HEK293 (cell line): ENCODE results near the gene C11orf98.

Experiments used
- CTCF ChIA-PET: fragments of 350-600 bp; formaldehyde crosslinking; extraction: SDS; loops from one replicate; lab custom pipeline; 2021; ENCODE audit warnings: antibody characterized with exemption; lab: Yijun Ruan, JAX
- POLR2A ChIA-PET: fragments of 300-600 bp; formaldehyde crosslinking; extraction: SDS; loops from one replicate; lab custom pipeline; 2020; ENCODE audit warnings: antibody characterized with exemption, inconsistent platforms; lab: Yijun Ruan, JAX
- H3K27ac ChIP-seq: fragments of 200-500 bp; sonication (Bioruptor generic); 2 replicates; pipeline ENCODE4 v1.5.1; 2014; ENCODE audit warnings: low read depth, low read length, control low read depth, inconsistent platforms; ENCODE audit errors: extremely low read depth
- H3K36me3 ChIP-seq, 2 experiments: fragments of 200-500 bp in 1 of 2; sonication (Bioruptor generic) in 1 of 2; 1 replicate in 1 of 2; 2 replicates in 1 of 2; pipeline ENCODE4 v1.5.1; 2014 to 2017; ENCODE audit warnings: inconsistent platforms in 2 of 2, low read length in 2 of 2; ENCODE audit not compliant: control insufficient read depth in 2 of 2, insufficient read depth in 1 of 2
- H3K4me1 ChIP-seq: fragments of 200-500 bp; sonication (Bioruptor generic); 2 replicates; pipeline ENCODE4 v1.5.1; 2014; ENCODE audit warnings: mild to moderate bottlenecking, low read length, inconsistent platforms; ENCODE audit not compliant: control insufficient read depth, insufficient read depth
- H3K4me3 ChIP-seq: 2 replicates; pipeline ENCODE4 v1.5.1; 2011; ENCODE audit warnings: low read depth, mild to moderate bottlenecking, control low read depth, low read length, moderate library complexity
- H3K9me3 ChIP-seq: fragments of 200-500 bp; sonication (Bioruptor generic); 2 replicates; pipeline ENCODE4 v1.5.1; 2014; ENCODE audit warnings: low read depth, low read length, inconsistent platforms; ENCODE audit not compliant: control insufficient read depth, insufficient read depth
- IKZF3 ChIP-seq: fragments of 450-650 bp; IDR thresholded peaks from 2 replicates; pipeline ENCODE4 v1.5.0; 2018; ENCODE audit warnings: missing biosample characterization, mild to moderate bottlenecking, missing genetic modification characterization, moderate library complexity
- TCF7L2 ChIP-seq: IDR thresholded peaks from 2 replicates; pipeline ENCODE4 v1.6.1; 2011; ENCODE audit warnings: low read depth, mild to moderate bottlenecking, inconsistent platforms, low read length, moderate library complexity, borderline replicate concordance
- TRIM28 ChIP-seq: IDR thresholded peaks from 2 replicates; pipeline ENCODE4 v1.6.1; 2011; ENCODE audit warnings: low read length, control low read depth, borderline replicate concordance
- WT1 ChIP-seq: fragments of 450-650 bp; formaldehyde crosslinking; IDR thresholded peaks from 2 replicates; pipeline ENCODE4 v1.5.1; 2016; ENCODE audit warnings: missing biosample characterization, missing genetic modification characterization
- ZNF121 ChIP-seq: fragments of 450-650 bp; formaldehyde crosslinking; IDR thresholded peaks from 2 replicates; pipeline ENCODE4 v1.5.1; 2016; ENCODE audit warnings: missing biosample characterization, missing genetic modification characterization
- ZNF214 ChIP-seq: fragments of 450-650 bp; formaldehyde crosslinking; IDR thresholded peaks from 2 replicates; pipeline ENCODE4 v1.5.1; 2017; ENCODE audit warnings: missing biosample characterization, mild to moderate bottlenecking, missing genetic modification characterization, borderline replicate concordance
- ZNF341 ChIP-seq: fragments of 450-650 bp; formaldehyde crosslinking; IDR thresholded peaks from 2 replicates; pipeline ENCODE4; 2016; ENCODE audit warnings: low read depth, missing biosample characterization, missing genetic modification characterization
- ZNF423 ChIP-seq: fragments of 450-650 bp; formaldehyde crosslinking; IDR thresholded peaks from 2 replicates; pipeline ENCODE4 v1.5.1; 2016; ENCODE audit warnings: missing biosample characterization, missing genetic modification characterization
- ZNF530 ChIP-seq: fragments of 450-650 bp; formaldehyde crosslinking; IDR thresholded peaks from 2 replicates; pipeline ENCODE4 v1.5.1; 2016; ENCODE audit warnings: low read depth, missing biosample characterization, missing genetic modification characterization
- ZNF561 ChIP-seq: fragments of 450-650 bp; IDR thresholded peaks from 2 replicates; pipeline ENCODE4 v1.5.1; 2018; ENCODE audit warnings: missing biosample characterization, missing genetic modification characterization, borderline replicate concordance
- ZNF768 ChIP-seq: fragments of 450-650 bp; formaldehyde crosslinking; IDR thresholded peaks from 2 replicates; pipeline ENCODE4 v1.5.1; 2018; ENCODE audit warnings: missing biosample characterization, mild to moderate bottlenecking, missing genetic modification characterization
- ZNF785 ChIP-seq: fragments of 450-650 bp; formaldehyde crosslinking; IDR thresholded peaks from 2 replicates; pipeline ENCODE4 v1.5.1; 2016; ENCODE audit warnings: missing biosample characterization, missing genetic modification characterization
- ZXDB ChIP-seq: fragments of 450-650 bp; formaldehyde crosslinking; IDR thresholded peaks from 2 replicates; pipeline ENCODE4 v1.5.1; 2016; ENCODE audit warnings: missing biosample characterization, missing genetic modification characterization
- TF ChIP-seq, protein P1 (sequence below): fragments of 450-650 bp; formaldehyde crosslinking; IDR thresholded peaks from 2 replicates; pipeline ENCODE4 v1.5.1; 2016; ENCODE audit warnings: missing biosample characterization, missing genetic modification characterization
- TF ChIP-seq, protein P2 (sequence below): fragments of 450-650 bp; formaldehyde crosslinking; IDR thresholded peaks from 2 replicates; pipeline ENCODE4 v1.5.1; 2016; ENCODE audit warnings: missing biosample characterization, missing genetic modification characterization
- TF ChIP-seq, protein P3 (sequence below): fragments of 450-650 bp; formaldehyde crosslinking; IDR thresholded peaks from 2 replicates; pipeline ENCODE4 v1.5.1; 2016; ENCODE audit warnings: missing biosample characterization, missing genetic modification characterization, borderline replicate concordance
- TF ChIP-seq, protein P4 (sequence below): fragments of 450-650 bp; formaldehyde crosslinking; IDR thresholded peaks from 2 replicates; pipeline ENCODE4 v1.5.1; 2017; ENCODE audit warnings: missing biosample characterization, missing genetic modification characterization
- TF ChIP-seq, protein P5 (sequence below): fragments of 450-650 bp; formaldehyde crosslinking; IDR thresholded peaks from 2 replicates; pipeline ENCODE4 v1.5.1; 2016; ENCODE audit warnings: missing biosample characterization, missing genetic modification characterization
- TF ChIP-seq, protein P6 (sequence below): fragments of 450-650 bp; IDR thresholded peaks from 2 replicates; pipeline ENCODE4 v1.5.1; 2018; ENCODE audit warnings: missing biosample characterization, missing genetic modification characterization
- TF ChIP-seq, protein P7 (sequence below): fragments of 450-650 bp; formaldehyde crosslinking; IDR thresholded peaks from 2 replicates; pipeline ENCODE4 v1.5.1; 2017; ENCODE audit warnings: missing biosample characterization, mild to moderate bottlenecking, missing genetic modification characterization, moderate library complexity

The C11orf98 gene

DNA sequence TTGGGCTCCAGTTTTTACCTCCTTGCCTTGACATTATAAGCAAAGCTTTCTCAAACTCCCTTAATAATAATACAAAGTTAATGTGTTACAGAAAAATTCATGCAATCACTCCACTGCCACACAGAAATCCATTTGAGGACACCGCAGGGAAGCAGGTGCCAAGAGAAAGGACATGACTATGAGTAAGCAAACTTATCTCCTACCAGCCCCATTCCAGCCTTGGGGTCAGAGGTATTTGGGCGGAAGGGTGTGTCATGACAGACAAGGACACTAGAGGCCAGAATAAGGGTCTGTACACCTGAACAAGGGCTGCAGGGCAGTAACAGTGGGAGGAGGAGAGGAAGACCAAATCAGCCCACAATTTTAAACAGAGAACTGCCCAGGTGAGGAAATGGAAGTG lies 48.3 kb upstream of the C11orf98 start:
- TF ChIP-seq ZNF121 (tag by site-specific recombination): no peak
- no peak for TF ChIP-seq IKZF3
- TF ChIP-seq, protein P1, sequence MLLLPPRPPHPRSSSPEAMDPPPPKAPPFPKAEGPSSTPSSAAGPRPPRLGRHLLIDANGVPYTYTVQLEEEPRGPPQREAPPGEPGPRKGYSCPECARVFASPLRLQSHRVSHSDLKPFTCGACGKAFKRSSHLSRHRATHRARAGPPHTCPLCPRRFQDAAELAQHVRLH (tag by site-specific recombination): no peak
- no peak for TF ChIP-seq ZNF341 (tag by site-specific recombination)
- TF ChIP-seq ZNF423 (tag by site-specific recombination): no peak
- TF ChIP-seq TRIM28: no peak
- TF ChIP-seq, protein P2, sequence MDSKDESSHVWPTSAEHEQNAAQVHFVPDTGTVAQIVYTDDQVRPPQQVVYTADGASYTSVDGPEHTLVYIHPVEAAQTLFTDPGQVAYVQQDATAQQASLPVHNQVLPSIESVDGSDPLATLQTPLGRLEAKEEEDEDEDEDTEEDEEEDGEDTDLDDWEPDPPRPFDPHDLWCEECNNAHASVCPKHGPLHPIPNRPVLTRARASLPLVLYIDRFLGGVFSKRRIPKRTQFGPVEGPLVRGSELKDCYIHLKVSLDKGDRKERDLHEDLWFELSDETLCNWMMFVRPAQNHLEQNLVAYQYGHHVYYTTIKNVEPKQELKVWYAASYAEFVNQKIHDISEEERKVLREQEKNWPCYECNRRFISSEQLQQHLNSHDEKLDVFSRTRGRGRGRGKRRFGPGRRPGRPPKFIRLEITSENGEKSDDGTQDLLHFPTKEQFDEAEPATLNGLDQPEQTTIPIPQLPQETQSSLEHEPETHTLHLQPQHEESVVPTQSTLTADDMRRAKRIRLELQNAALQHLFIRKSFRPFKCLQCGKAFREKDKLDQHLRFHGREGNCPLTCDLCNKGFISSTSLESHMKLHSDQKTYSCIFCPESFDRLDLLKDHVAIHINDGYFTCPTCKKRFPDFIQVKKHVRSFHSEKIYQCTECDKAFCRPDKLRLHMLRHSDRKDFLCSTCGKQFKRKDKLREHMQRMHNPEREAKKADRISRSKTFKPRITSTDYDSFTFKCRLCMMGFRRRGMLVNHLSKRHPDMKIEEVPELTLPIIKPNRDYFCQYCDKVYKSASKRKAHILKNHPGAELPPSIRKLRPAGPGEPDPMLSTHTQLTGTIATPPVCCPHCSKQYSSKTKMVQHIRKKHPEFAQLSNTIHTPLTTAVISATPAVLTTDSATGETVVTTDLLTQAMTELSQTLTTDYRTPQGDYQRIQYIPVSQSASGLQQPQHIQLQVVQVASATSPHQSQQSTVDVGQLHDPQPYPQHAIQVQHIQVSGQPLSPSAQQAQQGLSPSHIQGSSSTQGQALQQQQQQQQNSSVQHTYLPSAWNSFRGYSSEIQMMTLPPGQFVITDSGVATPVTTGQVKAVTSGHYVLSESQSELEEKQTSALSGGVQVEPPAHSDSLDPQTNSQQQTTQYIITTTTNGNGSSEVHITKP: no peak
- no peak for TF ChIP-seq ZNF214 (tag by site-specific recombination)
- TF ChIP-seq, protein P3, sequence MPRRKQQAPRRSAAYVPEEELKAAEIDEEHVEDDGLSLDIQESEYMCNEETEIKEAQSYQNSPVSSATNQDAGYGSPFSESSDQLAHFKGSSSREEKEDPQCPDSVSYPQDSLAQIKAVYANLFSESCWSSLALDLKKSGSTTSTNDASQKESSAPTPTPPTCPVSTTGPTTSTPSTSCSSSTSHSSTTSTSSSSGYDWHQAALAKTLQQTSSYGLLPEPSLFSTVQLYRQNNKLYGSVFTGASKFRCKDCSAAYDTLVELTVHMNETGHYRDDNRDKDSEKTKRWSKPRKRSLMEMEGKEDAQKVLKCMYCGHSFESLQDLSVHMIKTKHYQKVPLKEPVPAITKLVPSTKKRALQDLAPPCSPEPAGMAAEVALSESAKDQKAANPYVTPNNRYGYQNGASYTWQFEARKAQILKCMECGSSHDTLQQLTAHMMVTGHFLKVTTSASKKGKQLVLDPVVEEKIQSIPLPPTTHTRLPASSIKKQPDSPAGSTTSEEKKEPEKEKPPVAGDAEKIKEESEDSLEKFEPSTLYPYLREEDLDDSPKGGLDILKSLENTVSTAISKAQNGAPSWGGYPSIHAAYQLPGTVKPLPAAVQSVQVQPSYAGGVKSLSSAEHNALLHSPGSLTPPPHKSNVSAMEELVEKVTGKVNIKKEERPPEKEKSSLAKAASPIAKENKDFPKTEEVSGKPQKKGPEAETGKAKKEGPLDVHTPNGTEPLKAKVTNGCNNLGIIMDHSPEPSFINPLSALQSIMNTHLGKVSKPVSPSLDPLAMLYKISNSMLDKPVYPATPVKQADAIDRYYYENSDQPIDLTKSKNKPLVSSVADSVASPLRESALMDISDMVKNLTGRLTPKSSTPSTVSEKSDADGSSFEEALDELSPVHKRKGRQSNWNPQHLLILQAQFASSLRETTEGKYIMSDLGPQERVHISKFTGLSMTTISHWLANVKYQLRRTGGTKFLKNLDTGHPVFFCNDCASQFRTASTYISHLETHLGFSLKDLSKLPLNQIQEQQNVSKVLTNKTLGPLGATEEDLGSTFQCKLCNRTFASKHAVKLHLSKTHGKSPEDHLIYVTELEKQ (tag by site-specific recombination): no peak
- TF ChIP-seq ZXDB (tag by site-specific recombination): no peak
- no peak for TF ChIP-seq ZNF785
- TF ChIP-seq ZNF768 (tag by site-specific recombination): no peak
- TF ChIP-seq, protein P4, sequence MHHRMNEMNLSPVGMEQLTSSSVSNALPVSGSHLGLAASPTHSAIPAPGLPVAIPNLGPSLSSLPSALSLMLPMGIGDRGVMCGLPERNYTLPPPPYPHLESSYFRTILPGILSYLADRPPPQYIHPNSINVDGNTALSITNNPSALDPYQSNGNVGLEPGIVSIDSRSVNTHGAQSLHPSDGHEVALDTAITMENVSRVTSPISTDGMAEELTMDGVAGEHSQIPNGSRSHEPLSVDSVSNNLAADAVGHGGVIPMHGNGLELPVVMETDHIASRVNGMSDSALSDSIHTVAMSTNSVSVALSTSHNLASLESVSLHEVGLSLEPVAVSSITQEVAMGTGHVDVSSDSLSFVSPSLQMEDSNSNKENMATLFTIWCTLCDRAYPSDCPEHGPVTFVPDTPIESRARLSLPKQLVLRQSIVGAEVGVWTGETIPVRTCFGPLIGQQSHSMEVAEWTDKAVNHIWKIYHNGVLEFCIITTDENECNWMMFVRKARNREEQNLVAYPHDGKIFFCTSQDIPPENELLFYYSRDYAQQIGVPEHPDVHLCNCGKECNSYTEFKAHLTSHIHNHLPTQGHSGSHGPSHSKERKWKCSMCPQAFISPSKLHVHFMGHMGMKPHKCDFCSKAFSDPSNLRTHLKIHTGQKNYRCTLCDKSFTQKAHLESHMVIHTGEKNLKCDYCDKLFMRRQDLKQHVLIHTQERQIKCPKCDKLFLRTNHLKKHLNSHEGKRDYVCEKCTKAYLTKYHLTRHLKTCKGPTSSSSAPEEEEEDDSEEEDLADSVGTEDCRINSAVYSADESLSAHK (tag by site-specific recombination): no peak
- TF ChIP-seq ZNF530 (tag by site-specific recombination): no peak
- TF ChIP-seq, protein P5, sequence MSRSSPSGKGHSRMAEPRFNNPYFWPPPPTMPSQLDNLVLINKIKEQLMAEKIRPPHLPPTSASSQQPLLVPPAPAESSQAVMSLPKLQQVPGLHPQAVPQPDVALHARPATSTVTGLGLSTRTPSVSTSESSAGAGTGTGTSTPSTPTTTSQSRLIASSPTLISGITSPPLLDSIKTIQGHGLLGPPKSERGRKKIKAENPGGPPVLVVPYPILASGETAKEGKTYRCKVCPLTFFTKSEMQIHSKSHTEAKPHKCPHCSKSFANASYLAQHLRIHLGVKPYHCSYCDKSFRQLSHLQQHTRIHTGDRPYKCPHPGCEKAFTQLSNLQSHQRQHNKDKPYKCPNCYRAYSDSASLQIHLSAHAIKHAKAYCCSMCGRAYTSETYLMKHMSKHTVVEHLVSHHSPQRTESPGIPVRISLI (tag by site-specific recombination): no peak
- TF ChIP-seq WT1 (tag by site-specific recombination): no peak
- no peak for TF ChIP-seq TCF7L2
- TF ChIP-seq, protein P6, sequence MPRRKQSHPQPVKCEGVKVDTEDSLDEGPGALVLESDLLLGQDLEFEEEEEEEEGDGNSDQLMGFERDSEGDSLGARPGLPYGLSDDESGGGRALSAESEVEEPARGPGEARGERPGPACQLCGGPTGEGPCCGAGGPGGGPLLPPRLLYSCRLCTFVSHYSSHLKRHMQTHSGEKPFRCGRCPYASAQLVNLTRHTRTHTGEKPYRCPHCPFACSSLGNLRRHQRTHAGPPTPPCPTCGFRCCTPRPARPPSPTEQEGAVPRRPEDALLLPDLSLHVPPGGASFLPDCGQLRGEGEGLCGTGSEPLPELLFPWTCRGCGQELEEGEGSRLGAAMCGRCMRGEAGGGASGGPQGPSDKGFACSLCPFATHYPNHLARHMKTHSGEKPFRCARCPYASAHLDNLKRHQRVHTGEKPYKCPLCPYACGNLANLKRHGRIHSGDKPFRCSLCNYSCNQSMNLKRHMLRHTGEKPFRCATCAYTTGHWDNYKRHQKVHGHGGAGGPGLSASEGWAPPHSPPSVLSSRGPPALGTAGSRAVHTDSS (tag by site-specific recombination): no peak
- TF ChIP-seq ZNF561 (tag by site-specific recombination): no peak
- TF ChIP-seq, protein P7, sequence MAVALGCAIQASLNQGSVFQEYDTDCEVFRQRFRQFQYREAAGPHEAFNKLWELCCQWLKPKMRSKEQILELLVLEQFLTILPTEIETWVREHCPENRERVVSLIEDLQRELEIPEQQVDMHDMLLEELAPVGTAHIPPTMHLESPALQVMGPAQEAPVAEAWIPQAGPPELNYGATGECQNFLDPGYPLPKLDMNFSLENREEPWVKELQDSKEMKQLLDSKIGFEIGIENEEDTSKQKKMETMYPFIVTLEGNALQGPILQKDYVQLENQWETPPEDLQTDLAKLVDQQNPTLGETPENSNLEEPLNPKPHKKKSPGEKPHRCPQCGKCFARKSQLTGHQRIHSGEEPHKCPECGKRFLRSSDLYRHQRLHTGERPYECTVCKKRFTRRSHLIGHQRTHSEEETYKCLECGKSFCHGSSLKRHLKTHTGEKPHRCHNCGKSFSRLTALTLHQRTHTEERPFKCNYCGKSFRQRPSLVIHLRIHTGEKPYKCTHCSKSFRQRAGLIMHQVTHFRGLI (tag by site-specific recombination): no peak
- peaks cover 15 to 97% of the 10 kb centered on the region in 2 experiments for H3K36me3 ChIP-seq
- ChIA-PET POLR2A (interaction anchor here (0.6 to 1.0 kb wide), 5 partner anchors 11 to 168 kb away, joined by 3 read pairs; partner anchors contain the start of genes C11orf98, CSKMT and ZBTB3), CTCF (no interaction called here)
- H3K27ac ChIP-seq: no peak overlapping the region
- H3K4me3 ChIP-seq: no peak overlapping the region
- H3K4me1 ChIP-seq: no peaks in the 10 kb centered on the region
- no peaks in the 10 kb centered on the region for H3K9me3 ChIP-seq
